Mesendoderm (in vitro differentiated cells): Measurements from ENCODE around the gene TMEM69.
"Not testable (repeated sequence)": the region's sequence is repeated elsewhere in the genome, so short reads cannot be mapped to it uniquely, and the experiment has no call there.

Source experiments
- DNase-seq: peaks from one replicate; pipeline ENCODE4 v3.0.0; 2013
- H2AK5ac ChIP-seq: 2 replicates; pipeline ENCODE4 v1.6.1; 2013; ENCODE audit warnings: low read length, inconsistent platforms
- H2BK120ac ChIP-seq: 2 replicates; pipeline ENCODE4 v1.6.1; 2013; ENCODE audit warnings: low read depth, mild to moderate bottlenecking, low read length, moderate library complexity, mixed read lengths
- H2BK15ac ChIP-seq: replicated peaks from 2 replicates; pipeline ENCODE4 v1.6.1; 2013; ENCODE audit warnings: low read depth, mild to moderate bottlenecking, moderate library complexity
- H2BK5ac ChIP-seq: 2 replicates; pipeline ENCODE4 v1.6.1; 2013; ENCODE audit warnings: low read length, inconsistent platforms
- H3K18ac ChIP-seq: 2 replicates; pipeline ENCODE4 v1.6.1; 2013; ENCODE audit warnings: mild to moderate bottlenecking, low read length, mixed read lengths
- H3K23ac ChIP-seq: one replicate; pipeline ENCODE4 v1.6.1; 2013; ENCODE audit warnings: low read length
- H3K27ac ChIP-seq: 2 replicates; pipeline ENCODE4 v1.5.1; 2013; ENCODE audit warnings: low read depth, mild to moderate bottlenecking, inconsistent platforms, low read length, moderate library complexity
- H3K27me3 ChIP-seq: 2 replicates; pipeline ENCODE4 v1.6.1; 2013; ENCODE audit warnings: low read length, control low read depth, mild to moderate bottlenecking, inconsistent platforms; ENCODE audit not compliant: insufficient read depth, poor library complexity
- H3K36me3 ChIP-seq: 2 replicates; pipeline ENCODE4 v1.6.1; 2013; ENCODE audit warnings: low read length, inconsistent platforms; ENCODE audit not compliant: control insufficient read depth, insufficient read depth
- H3K4ac ChIP-seq: one replicate; pipeline ENCODE4 v1.6.1; 2013; ENCODE audit warnings: low read depth, mild to moderate bottlenecking, low read length, moderate library complexity
- H3K4me1 ChIP-seq: 2 replicates; pipeline ENCODE4 v1.6.1; 2013; ENCODE audit warnings: low read depth, low read length, inconsistent platforms; ENCODE audit not compliant: control insufficient read depth
- H3K4me2 ChIP-seq: 2 replicates; pipeline ENCODE4 v1.6.1; 2013; ENCODE audit warnings: low read length
- H3K4me3 ChIP-seq: 2 replicates; pipeline ENCODE4 v1.5.1; 2013; ENCODE audit warnings: mild to moderate bottlenecking, low read length
- H3K56ac ChIP-seq: one replicate; pipeline ENCODE4 v1.6.1; 2013; ENCODE audit warnings: low read length
- H3K79me1 ChIP-seq: 2 replicates; pipeline ENCODE4 v1.6.1; 2013; ENCODE audit warnings: low read length, inconsistent platforms
- H3K79me2 ChIP-seq: 2 replicates; pipeline ENCODE4 v1.6.1; 2013; ENCODE audit warnings: mild to moderate bottlenecking, low read length; ENCODE audit not compliant: control insufficient read depth, insufficient read depth
- H3K9ac ChIP-seq: 2 replicates; pipeline ENCODE4 v1.6.1; 2013; ENCODE audit warnings: low read length, inconsistent platforms
- H4K5ac ChIP-seq: one replicate; pipeline ENCODE4 v1.6.1; 2013; ENCODE audit warnings: low read length
- H4K8ac ChIP-seq: one replicate; pipeline ENCODE4 v1.6.1; 2013; ENCODE audit warnings: low read depth, mild to moderate bottlenecking, control low read depth, low read length, moderate library complexity
- WGBS: extraction: QIAGEN DNeasy Blood & Tissue Kit; methylation state at CpG from one replicate; pipeline ENCODE4 v1.1.7; 2013; ENCODE audit warnings: low lambda C conversion rate, missing lambda C conversion rate; ENCODE audit not compliant: insufficient coverage; ENCODE audit errors: extremely low coverage; 5-methylcytosine and 5-hydroxymethylcytosine counted together

Gene TMEM69

GRCh38 chr1:45723248-45723930 lies 35.4 kb downstream of the TMEM69 start:
- H3K4me1 ChIP-seq, result no peaks in the 10 kb centered on the region
- H3K4me3 ChIP-seq, result no peak overlapping the region
- no peak overlapping the region for H3K18ac ChIP-seq
- H3K27ac ChIP-seq, result no peak overlapping the region
- no peak overlapping the region for H3K4ac ChIP-seq
- H2BK120ac ChIP-seq, result no peak overlapping the region
- no peak for DNase-seq
- H3K27me3 ChIP-seq, result no peaks in the 10 kb centered on the region
- H3K79me2 ChIP-seq, result no peaks in the 10 kb centered on the region
- H3K4me2 ChIP-seq, result no peak overlapping the region
- no peak overlapping the region for H2AK5ac ChIP-seq
- no peak overlapping the region for H3K23ac ChIP-seq
- H3K79me1 ChIP-seq, result no peaks in the 10 kb centered on the region
- H3K56ac ChIP-seq, result no peak overlapping the region
- H4K8ac ChIP-seq, result no peak overlapping the region
- H2BK5ac ChIP-seq, result no peak overlapping the region
- no peak overlapping the region for H3K9ac ChIP-seq
- H4K5ac ChIP-seq, result no peak overlapping the region
- no peak overlapping the region for H2BK15ac ChIP-seq
- H3K36me3 ChIP-seq, result no peaks in the 10 kb centered on the region

DNA sequence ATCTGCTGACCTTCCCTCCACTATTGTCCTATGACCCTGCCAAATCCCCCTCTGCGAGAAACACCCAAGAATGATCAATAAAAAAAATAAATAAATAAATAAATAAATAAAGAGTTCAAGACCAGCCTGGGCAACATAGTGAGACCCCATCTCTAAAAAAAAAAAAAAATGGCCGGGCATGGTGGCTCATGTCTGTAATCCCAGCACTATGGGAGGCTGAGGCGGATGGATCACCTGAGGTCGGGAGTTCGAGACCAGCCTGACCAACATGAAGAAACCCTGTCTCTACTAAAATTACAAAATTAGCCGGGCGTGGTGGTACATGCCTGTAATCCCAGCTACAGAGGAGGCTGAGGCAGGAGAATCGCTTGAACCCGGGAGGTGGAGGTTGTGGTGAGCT lies 38.0 kb downstream of the TMEM69 start:
- not testable (repeated sequence) for H3K27ac ChIP-seq, H3K79me1 ChIP-seq, H3K27me3 ChIP-seq, H2BK5ac ChIP-seq, H3K23ac ChIP-seq, H3K56ac ChIP-seq, H3K18ac ChIP-seq, H3K9ac ChIP-seq, H3K36me3 ChIP-seq, H3K4me1 ChIP-seq, H4K8ac ChIP-seq, H2BK15ac ChIP-seq, H3K4me3 ChIP-seq, H3K4ac ChIP-seq, H3K4me2 ChIP-seq, DNase-seq, H4K5ac ChIP-seq, H3K79me2 ChIP-seq, H2AK5ac ChIP-seq, H2BK120ac ChIP-seq
- WGBS, result no CpG with 5 or more reads among the region's 9 CpGs

GRCh38 chr1:45730075-45730779 lies 42.2 kb downstream of the TMEM69 start:
- WGBS, result 100% methylated on average over 1 of the region's 3 CpGs

GRCh38 chr1:45730780-45731319 lies 42.9 kb downstream of the TMEM69 start:
- H3K79me2 ChIP-seq, result no peaks in the 10 kb centered on the region
- no peaks in the 10 kb centered on the region for H3K27me3 ChIP-seq
- no peaks in the 10 kb centered on the region for H3K36me3 ChIP-seq
- H3K4me3 ChIP-seq, result no peak overlapping the region
- H3K56ac ChIP-seq, result no peak overlapping the region
- no peak overlapping the region for H2BK15ac ChIP-seq
- no peak overlapping the region for H3K9ac ChIP-seq
- H2BK120ac ChIP-seq, result no peak overlapping the region
- no peaks in the 10 kb centered on the region for H3K79me1 ChIP-seq
- WGBS, result no CpG with 5 or more reads among the region's 1 CpG
- no peak overlapping the region for H4K8ac ChIP-seq
- H3K4me1 ChIP-seq, result no peaks in the 10 kb centered on the region
- H2BK5ac ChIP-seq, result no peak overlapping the region
- no peak for DNase-seq
- no peak overlapping the region for H2AK5ac ChIP-seq
- H3K4ac ChIP-seq, result no peak overlapping the region
- no peak overlapping the region for H3K27ac ChIP-seq
- no peak overlapping the region for H3K4me2 ChIP-seq
- no peak overlapping the region for H3K23ac ChIP-seq
- H3K18ac ChIP-seq, result no peak overlapping the region
- H4K5ac ChIP-seq, result no peak overlapping the region

More at GRCh38 chr1:45730075-45730779, 42.2 kb downstream of the TMEM69 start:
- Histone ChIP-seq H3K27me3 (no peaks in the 10 kb centered on the region), H3K23ac (no peak overlapping the region), H3K27ac (no peak overlapping the region), H3K36me3 (no peaks in the 10 kb centered on the region), H4K8ac (no peak overlapping the region), H2AK5ac (no peak overlapping the region), H2BK5ac (no peak overlapping the region), H3K79me2 (no peaks in the 10 kb centered on the region), H2BK15ac (no peak overlapping the region), H3K4me1 (no peaks in the 10 kb centered on the region), H3K4ac (no peak overlapping the region), H3K9ac (no peak overlapping the region), H3K4me3 (no peak overlapping the region), H3K79me1 (no peaks in the 10 kb centered on the region), H3K18ac (no peak overlapping the region), H3K56ac (no peak overlapping the region), H3K4me2 (no peak overlapping the region), H2BK120ac (no peak overlapping the region), H4K5ac (no peak overlapping the region)
- DNase-seq, result peak; percentile 22

- Histone ChIP-seq H3K18ac (no peak overlapping the region), H2AK5ac (no peak overlapping the region), H3K79me1 (no peaks in the 10 kb centered on the region), H3K9ac (no peak overlapping the region), H3K27ac (no peak overlapping the region), H4K5ac (no peak overlapping the region), H4K8ac (no peak overlapping the region), H3K4me1 (no peaks in the 10 kb centered on the region), H3K27me3 (no peaks in the 10 kb centered on the region), H2BK15ac (no peak overlapping the region), H3K4me2 (no peak overlapping the region), H3K79me2 (no peaks in the 10 kb centered on the region), H3K56ac (no peak overlapping the region), H3K36me3 (no peaks in the 10 kb centered on the region), H2BK5ac (no peak overlapping the region), H3K4me3 (no peak overlapping the region), H3K23ac (no peak overlapping the region), H2BK120ac (no peak overlapping the region), H3K4ac (no peak overlapping the region)
- DNase-seq, result no peak
- WGBS, result no CpG with 5 or more reads among the region's 4 CpGs
Observed at GRCh38 chr1:45739137-45739536, 51.2 kb downstream of the TMEM69 start.
